ENCODE data around the gene MCTP2. TPM values are rescaled to one million over a fixed set of nuclear protein-coding genes. Genes with fewer than 3 reads are reported as not detected.

Gene MCTP2
- total and polyA plus RNA-seq, 7 donors = 1.5 to 12.2 (median 4.4) TPM

DNA sequence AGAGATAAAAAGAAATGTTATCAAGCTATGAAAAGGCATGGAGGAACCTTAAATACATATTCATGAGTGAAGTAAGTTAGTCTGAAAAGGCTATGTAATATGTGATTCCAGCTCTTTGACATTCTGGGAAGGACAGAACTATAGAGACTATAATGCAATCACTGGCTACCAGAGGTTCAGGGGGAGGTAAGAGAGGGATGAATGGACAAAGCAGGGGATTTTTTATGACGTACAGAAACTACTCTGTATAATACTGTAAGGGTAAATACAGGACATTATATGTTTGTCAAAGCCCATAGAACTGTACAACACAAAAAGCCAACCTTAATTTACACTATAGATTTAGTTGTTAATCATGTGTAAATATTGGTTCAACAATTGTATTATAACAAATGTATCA, 46.1 kb downstream of the MCTP2 start:
- WGBS, 2 donors = 67 to 80% methylated on average over 1 of the region's 1 CpG
- no peaks in the 10 kb centered on the region for H3K9me3 ChIP-seq
- no peak overlapping the region for H3K27ac ChIP-seq
- H3K4me3 ChIP-seq = no peak overlapping the region
- H3K36me3 ChIP-seq = no peaks in the 10 kb centered on the region
- no peaks in the 10 kb centered on the region for H3K4me1 ChIP-seq
- DNase-seq = no peak
- intact Hi-C loops (cut with DNase I) = no loop called here
- TF ChIP-seq POLR2A (IDR thresholded peaks at IDR 0.05) = no peak
- no peak for TF ChIP-seq POLR2AphosphoS5 (IDR thresholded peaks at IDR 0.05)
- TF ChIP-seq, protein P1, sequence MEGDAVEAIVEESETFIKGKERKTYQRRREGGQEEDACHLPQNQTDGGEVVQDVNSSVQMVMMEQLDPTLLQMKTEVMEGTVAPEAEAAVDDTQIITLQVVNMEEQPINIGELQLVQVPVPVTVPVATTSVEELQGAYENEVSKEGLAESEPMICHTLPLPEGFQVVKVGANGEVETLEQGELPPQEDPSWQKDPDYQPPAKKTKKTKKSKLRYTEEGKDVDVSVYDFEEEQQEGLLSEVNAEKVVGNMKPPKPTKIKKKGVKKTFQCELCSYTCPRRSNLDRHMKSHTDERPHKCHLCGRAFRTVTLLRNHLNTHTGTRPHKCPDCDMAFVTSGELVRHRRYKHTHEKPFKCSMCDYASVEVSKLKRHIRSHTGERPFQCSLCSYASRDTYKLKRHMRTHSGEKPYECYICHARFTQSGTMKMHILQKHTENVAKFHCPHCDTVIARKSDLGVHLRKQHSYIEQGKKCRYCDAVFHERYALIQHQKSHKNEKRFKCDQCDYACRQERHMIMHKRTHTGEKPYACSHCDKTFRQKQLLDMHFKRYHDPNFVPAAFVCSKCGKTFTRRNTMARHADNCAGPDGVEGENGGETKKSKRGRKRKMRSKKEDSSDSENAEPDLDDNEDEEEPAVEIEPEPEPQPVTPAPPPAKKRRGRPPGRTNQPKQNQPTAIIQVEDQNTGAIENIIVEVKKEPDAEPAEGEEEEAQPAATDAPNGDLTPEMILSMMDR (IDR thresholded peaks at IDR 0.05) = no peak
- no peak for TF ChIP-seq EP300 (IDR thresholded peaks at IDR 0.05)
- H3K27me3 ChIP-seq = no peaks in the 10 kb centered on the region

GRCh38 chr15:94279736-94280135, 48.4 kb downstream of the MCTP2 start:
- Histone ChIP-seq H3K36me3 (no peaks in the 10 kb centered on the region), H3K4me3 (no peak overlapping the region), H3K4me1 (no peaks in the 10 kb centered on the region), H3K27ac (no peak overlapping the region), H3K9me3 (no peaks in the 10 kb centered on the region), H3K27me3 (no peaks in the 10 kb centered on the region)
- DNase-seq = no peak
- intact Hi-C loops (cut with DNase I) = no loop called here
- TF ChIP-seq POLR2AphosphoS5 (IDR thresholded peaks at IDR 0.05) (no peak), EP300 (IDR thresholded peaks at IDR 0.05) (no peak), POLR2A (IDR thresholded peaks at IDR 0.05) (no peak)
- TF ChIP-seq, protein P1 (IDR thresholded peaks at IDR 0.05) = no peak
- 72 to 78% methylated on average over 2 of the region's 2 CpGs for WGBS, 2 donors

DNA sequence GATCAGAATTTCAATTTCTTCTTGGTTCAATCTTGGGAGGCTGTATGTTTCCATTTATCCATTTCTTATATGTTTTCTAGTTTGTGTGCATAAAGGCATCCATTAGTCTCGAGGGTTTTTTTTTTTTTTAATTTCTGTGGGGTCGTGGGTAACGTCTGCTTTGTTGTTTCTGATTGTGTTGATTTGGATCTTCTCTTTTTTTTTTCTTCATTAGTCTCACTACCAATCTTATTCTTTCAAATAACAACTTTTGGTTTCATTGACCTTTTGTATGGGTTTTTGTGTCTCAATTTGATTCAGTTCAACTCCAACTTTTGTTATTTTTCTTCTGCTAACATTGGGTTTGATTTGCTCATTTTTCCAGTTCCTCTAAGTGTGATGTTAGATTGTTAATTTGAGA, 48.9 kb downstream of the MCTP2 start:
- DNase-seq = no peak
- no peaks in the 10 kb centered on the region for H3K9me3 ChIP-seq
- WGBS, 2 donors = 69 to 96% methylated on average over 3 of the region's 3 CpGs
- no peaks in the 10 kb centered on the region for H3K4me1 ChIP-seq
- no peaks in the 10 kb centered on the region for H3K27me3 ChIP-seq
- no peaks in the 10 kb centered on the region for H3K36me3 ChIP-seq
- no peak overlapping the region for H3K4me3 ChIP-seq
- TF ChIP-seq POLR2AphosphoS5 (IDR thresholded peaks at IDR 0.05) (no peak), EP300 (IDR thresholded peaks at IDR 0.05) (no peak), POLR2A (IDR thresholded peaks at IDR 0.05) (no peak)
- TF ChIP-seq, protein P1 (IDR thresholded peaks at IDR 0.05) = no peak
- intact Hi-C loops (cut with DNase I) = no loop called here
- no peak overlapping the region for H3K27ac ChIP-seq

- no peak for DNase-seq
- no peak overlapping the region for H3K27ac ChIP-seq
- TF ChIP-seq POLR2AphosphoS5 (IDR thresholded peaks at IDR 0.05) = no peak
- TF ChIP-seq EP300 (IDR thresholded peaks at IDR 0.05) = no peak
- TF ChIP-seq, protein P1 (IDR thresholded peaks at IDR 0.05) = no peak
- no peak for TF ChIP-seq POLR2A (IDR thresholded peaks at IDR 0.05)
- no peaks in the 10 kb centered on the region for H3K27me3 ChIP-seq
- no peaks in the 10 kb centered on the region for H3K4me1 ChIP-seq
- 73 to 81% methylated on average over 7 of the region's 7 CpGs for WGBS, 2 donors
- H3K9me3 ChIP-seq = no peaks in the 10 kb centered on the region
- intact Hi-C loops (cut with DNase I) = no loop called here
- H3K36me3 ChIP-seq = no peaks in the 10 kb centered on the region
- H3K4me3 ChIP-seq = no peak overlapping the region
Measured at GRCh38 chr15:94282269-94283250, 51.2 kb downstream of the MCTP2 start.
